HEK293 (cell line): ENCODE data around the gene VEGFB.
A peak's percentile ranks its signal among the peaks of the same experiment; 100 is the strongest.

Source experiments
- FEZF1 ChIP-seq: fragments of 450-650 bp; formaldehyde crosslinking; IDR thresholded peaks from 2 replicates; pipeline ENCODE4 v1.5.1; 2016; ENCODE audit warnings: missing biosample characterization, missing genetic modification characterization
- GLI2 ChIP-seq: fragments of 450-650 bp; formaldehyde crosslinking; IDR thresholded peaks from 2 replicates; pipeline ENCODE4; 2017; ENCODE audit warnings: missing biosample characterization, missing genetic modification characterization, low read depth, borderline replicate concordance
- GLIS2 ChIP-seq: fragments of 450-650 bp; formaldehyde crosslinking; IDR thresholded peaks from 2 replicates; pipeline ENCODE4 v1.5.1; 2016; ENCODE audit warnings: missing biosample characterization, missing genetic modification characterization
- KLF16 ChIP-seq: fragments of 450-650 bp; formaldehyde crosslinking; IDR thresholded peaks from 2 replicates; pipeline ENCODE4 v1.5.1; 2017; ENCODE audit warnings: missing biosample characterization, missing genetic modification characterization
- KLF8 ChIP-seq: fragments of 450-650 bp; formaldehyde crosslinking; IDR thresholded peaks from 2 replicates; pipeline ENCODE4 v1.5.1; 2016; ENCODE audit warnings: missing biosample characterization, missing genetic modification characterization
- SCRT2 ChIP-seq: fragments of 450-650 bp; formaldehyde crosslinking; IDR thresholded peaks from 2 replicates; pipeline ENCODE4 v1.5.1; 2016; ENCODE audit warnings: missing biosample characterization, missing genetic modification characterization
- WT1 ChIP-seq: fragments of 450-650 bp; formaldehyde crosslinking; IDR thresholded peaks from 2 replicates; pipeline ENCODE4 v1.5.1; 2016; ENCODE audit warnings: missing biosample characterization, missing genetic modification characterization
- ZFP37 ChIP-seq: fragments of 450-650 bp; formaldehyde crosslinking; IDR thresholded peaks from 2 replicates; pipeline ENCODE4 v1.5.1; 2016; ENCODE audit warnings: missing biosample characterization, missing genetic modification characterization
- ZNF114 ChIP-seq: fragments of 450-650 bp; formaldehyde crosslinking; IDR thresholded peaks from 2 replicates; pipeline ENCODE4 v1.5.0; 2017; ENCODE audit warnings: missing biosample characterization, missing genetic modification characterization
- ZNF133 ChIP-seq: fragments of 450-650 bp; formaldehyde crosslinking; IDR thresholded peaks from 2 replicates; pipeline ENCODE4 v1.5.1; 2016; ENCODE audit warnings: missing biosample characterization, missing genetic modification characterization
- ZNF138 ChIP-seq: fragments of 450-650 bp; formaldehyde crosslinking; IDR thresholded peaks from 2 replicates; pipeline ENCODE4 v1.5.1; 2016; ENCODE audit warnings: missing biosample characterization, missing genetic modification characterization, borderline replicate concordance
- ZNF146 ChIP-seq: fragments of 450-650 bp; formaldehyde crosslinking; IDR thresholded peaks from 2 replicates; pipeline ENCODE4 v1.5.1; 2016; ENCODE audit warnings: missing biosample characterization, missing genetic modification characterization
- ZNF2 ChIP-seq: fragments of 450-650 bp; formaldehyde crosslinking; IDR thresholded peaks from 2 replicates; pipeline ENCODE4 v1.5.1; 2016; ENCODE audit warnings: missing biosample characterization, missing genetic modification characterization
- ZNF23 ChIP-seq: fragments of 450-650 bp; formaldehyde crosslinking; IDR thresholded peaks from 2 replicates; pipeline ENCODE4 v1.5.1; 2016; ENCODE audit warnings: missing biosample characterization, missing genetic modification characterization, borderline replicate concordance
- ZNF266 ChIP-seq: fragments of 450-650 bp; formaldehyde crosslinking; IDR thresholded peaks from 2 replicates; pipeline ENCODE4 v1.5.1; 2016; ENCODE audit warnings: missing biosample characterization, missing genetic modification characterization, low read depth
- ZNF311 ChIP-seq: fragments of 450-650 bp; formaldehyde crosslinking; IDR thresholded peaks from 2 replicates; pipeline ENCODE4 v1.5.1; 2017; ENCODE audit warnings: missing biosample characterization, missing genetic modification characterization, borderline replicate concordance
- ZNF324 ChIP-seq: fragments of 450-650 bp; formaldehyde crosslinking; IDR thresholded peaks from 2 replicates; pipeline ENCODE4 v1.5.1; 2016; ENCODE audit warnings: missing biosample characterization, missing genetic modification characterization
- ZNF426 ChIP-seq: fragments of 450-650 bp; formaldehyde crosslinking; IDR thresholded peaks from 2 replicates; pipeline ENCODE4 v1.5.1; 2017; ENCODE audit warnings: missing biosample characterization, missing genetic modification characterization, mild to moderate bottlenecking, inconsistent platforms, moderate library complexity
- ZNF521 ChIP-seq: fragments of 450-650 bp; formaldehyde crosslinking; IDR thresholded peaks from 2 replicates; pipeline ENCODE4 v1.5.1; 2017; ENCODE audit warnings: missing biosample characterization, mild to moderate bottlenecking, missing genetic modification characterization
- ZNF529 ChIP-seq: fragments of 450-650 bp; formaldehyde crosslinking; IDR thresholded peaks from 2 replicates; pipeline ENCODE4 v1.5.1; 2017; ENCODE audit warnings: missing genetic modification characterization, missing biosample characterization; ENCODE audit not compliant: insufficient replicate concordance
- ZNF621 ChIP-seq: fragments of 450-650 bp; formaldehyde crosslinking; IDR thresholded peaks from 2 replicates; pipeline ENCODE4 v1.5.1; 2017; ENCODE audit warnings: missing biosample characterization, missing genetic modification characterization
- ZNF660 ChIP-seq: fragments of 450-650 bp; IDR thresholded peaks from 2 replicates; pipeline ENCODE4 v1.5.1; 2018; ENCODE audit warnings: missing biosample characterization, mild to moderate bottlenecking, missing genetic modification characterization
- ZNF664 ChIP-seq: fragments of 450-650 bp; formaldehyde crosslinking; IDR thresholded peaks from 2 replicates; pipeline ENCODE4 v1.5.1; 2016; ENCODE audit warnings: missing biosample characterization, missing genetic modification characterization
- ZNF747 ChIP-seq: fragments of 450-650 bp; formaldehyde crosslinking; IDR thresholded peaks from 2 replicates; pipeline ENCODE4 v1.5.1; 2016; ENCODE audit warnings: missing biosample characterization, missing genetic modification characterization
- TF ChIP-seq, protein P1 (sequence below): fragments of 450-650 bp; formaldehyde crosslinking; IDR thresholded peaks from 2 replicates; pipeline ENCODE4 v1.5.1; 2017; ENCODE audit warnings: missing biosample characterization, missing genetic modification characterization
- TF ChIP-seq, protein P2 (sequence below): sonication (generic); formaldehyde crosslinking; IDR thresholded peaks from 2 replicates; pipeline ENCODE4 v1.8.1; 2022; ENCODE audit warnings: mild to moderate bottlenecking, moderate library complexity, missing genetic modification reagents
- TF ChIP-seq, protein P3 (sequence below): fragments of 450-650 bp; formaldehyde crosslinking; IDR thresholded peaks from 2 replicates; pipeline ENCODE4 v1.5.1; 2016; ENCODE audit warnings: missing biosample characterization, missing genetic modification characterization, low read depth
- TF ChIP-seq, protein P4 (sequence below): fragments of 450-650 bp; formaldehyde crosslinking; conservative IDR thresholded peaks from 2 replicates; pipeline ENCODE4 v1.5.1; 2016; ENCODE audit warnings: low read depth, missing biosample characterization, missing genetic modification characterization
- TF ChIP-seq, protein P5 (sequence below): fragments of 450-650 bp; formaldehyde crosslinking; IDR thresholded peaks from 2 replicates; pipeline ENCODE4 v1.5.1; 2016; ENCODE audit warnings: missing biosample characterization, missing genetic modification characterization

The VEGFB gene

DNA sequence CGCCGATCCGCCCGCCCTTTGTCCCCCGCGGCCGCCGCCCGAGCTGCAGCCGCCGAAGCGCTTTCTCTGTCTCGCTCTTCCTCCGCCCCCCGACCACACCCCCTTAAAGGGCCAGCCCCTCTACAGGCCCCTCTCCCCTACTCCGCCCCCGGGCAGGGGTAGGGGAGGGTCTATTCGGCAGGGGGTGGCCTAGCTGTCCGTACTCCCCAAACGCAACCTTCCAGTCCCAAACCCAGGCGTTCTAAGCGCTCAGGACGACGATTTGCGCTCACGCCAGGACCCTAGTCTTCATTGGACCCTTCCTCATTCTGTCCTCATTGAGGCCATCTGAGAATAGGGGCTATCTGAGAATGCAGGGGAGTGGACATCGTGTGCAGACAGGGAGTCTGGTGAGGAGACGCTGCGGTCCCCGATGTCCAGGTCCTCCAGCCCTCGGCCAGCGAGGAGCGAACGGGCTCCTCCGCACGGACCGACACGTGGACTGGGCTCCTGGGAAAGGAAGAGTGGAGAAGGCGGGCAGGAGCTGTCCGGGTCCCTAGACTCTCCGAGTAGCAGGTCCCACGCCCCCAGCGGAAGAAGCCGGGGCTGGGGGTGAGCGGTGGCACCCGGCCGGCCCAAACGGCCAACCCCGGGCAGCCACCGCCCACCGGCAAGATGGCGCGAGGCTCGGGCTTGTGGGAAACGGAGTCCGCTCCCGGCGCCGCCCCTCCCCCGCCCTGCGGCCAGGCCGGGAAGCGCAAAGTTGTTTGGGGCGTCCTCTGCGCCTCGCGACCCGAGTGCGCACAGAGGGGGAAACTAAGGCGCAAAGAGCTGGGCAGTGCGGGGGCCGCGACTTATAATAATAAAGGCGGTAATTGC is 12.7 kb downstream of the VEGFB start, which contains the start of gene PPP1R14B (continued):
- TF ChIP-seq GLI2 (no peak), ZFP37 (tag by site-specific recombination) (no peak), ZNF529 (tag by site-specific recombination) (no peak), ZNF23 (tag by site-specific recombination) (no peak), ZNF660 (tag by site-specific recombination) (no peak; the same call in 1 of the 2 replicates), WT1 (tag by site-specific recombination) (peak; percentile 44; the same call in 1 of the 2 replicates), SCRT2 (no peak), ZNF426 (tag by site-specific recombination) (no peak), FEZF1 (tag by site-specific recombination) (no peak), ZNF324 (tag by site-specific recombination) (no peak), KLF16 (0 out of 2 replicates have a peak, but pooled peaks have one; percentile 14), ZNF747 (no peak), GLIS2 (tag by site-specific recombination) (peak; percentile 87), ZNF114 (tag by site-specific recombination) (no peak), ZNF2 (tag by site-specific recombination) (no peak), ZNF664 (tag by site-specific recombination) (no peak), ZNF311 (no peak), ZNF266 (tag by site-specific recombination) (no peak), ZNF621 (tag by site-specific recombination) (no peak), ZNF521 (tag by site-specific recombination) (no peak), KLF8 (tag by site-specific recombination) (peak; percentile 81), ZNF138 (no peak), ZNF133 (tag by site-specific recombination) (no peak), ZNF146 (tag by site-specific recombination) (no peak)
- TF ChIP-seq, protein P1, sequence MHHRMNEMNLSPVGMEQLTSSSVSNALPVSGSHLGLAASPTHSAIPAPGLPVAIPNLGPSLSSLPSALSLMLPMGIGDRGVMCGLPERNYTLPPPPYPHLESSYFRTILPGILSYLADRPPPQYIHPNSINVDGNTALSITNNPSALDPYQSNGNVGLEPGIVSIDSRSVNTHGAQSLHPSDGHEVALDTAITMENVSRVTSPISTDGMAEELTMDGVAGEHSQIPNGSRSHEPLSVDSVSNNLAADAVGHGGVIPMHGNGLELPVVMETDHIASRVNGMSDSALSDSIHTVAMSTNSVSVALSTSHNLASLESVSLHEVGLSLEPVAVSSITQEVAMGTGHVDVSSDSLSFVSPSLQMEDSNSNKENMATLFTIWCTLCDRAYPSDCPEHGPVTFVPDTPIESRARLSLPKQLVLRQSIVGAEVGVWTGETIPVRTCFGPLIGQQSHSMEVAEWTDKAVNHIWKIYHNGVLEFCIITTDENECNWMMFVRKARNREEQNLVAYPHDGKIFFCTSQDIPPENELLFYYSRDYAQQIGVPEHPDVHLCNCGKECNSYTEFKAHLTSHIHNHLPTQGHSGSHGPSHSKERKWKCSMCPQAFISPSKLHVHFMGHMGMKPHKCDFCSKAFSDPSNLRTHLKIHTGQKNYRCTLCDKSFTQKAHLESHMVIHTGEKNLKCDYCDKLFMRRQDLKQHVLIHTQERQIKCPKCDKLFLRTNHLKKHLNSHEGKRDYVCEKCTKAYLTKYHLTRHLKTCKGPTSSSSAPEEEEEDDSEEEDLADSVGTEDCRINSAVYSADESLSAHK: no peak
- TF ChIP-seq, protein P2, sequence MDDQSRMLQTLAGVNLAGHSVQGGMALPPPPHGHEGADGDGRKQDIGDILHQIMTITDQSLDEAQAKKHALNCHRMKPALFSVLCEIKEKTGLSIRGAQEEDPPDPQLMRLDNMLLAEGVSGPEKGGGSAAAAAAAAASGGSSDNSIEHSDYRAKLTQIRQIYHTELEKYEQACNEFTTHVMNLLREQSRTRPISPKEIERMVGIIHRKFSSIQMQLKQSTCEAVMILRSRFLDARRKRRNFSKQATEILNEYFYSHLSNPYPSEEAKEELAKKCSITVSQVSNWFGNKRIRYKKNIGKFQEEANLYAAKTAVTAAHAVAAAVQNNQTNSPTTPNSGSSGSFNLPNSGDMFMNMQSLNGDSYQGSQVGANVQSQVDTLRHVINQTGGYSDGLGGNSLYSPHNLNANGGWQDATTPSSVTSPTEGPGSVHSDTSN (CRISPR knock-in tag): no peak
- TF ChIP-seq, protein P3, sequence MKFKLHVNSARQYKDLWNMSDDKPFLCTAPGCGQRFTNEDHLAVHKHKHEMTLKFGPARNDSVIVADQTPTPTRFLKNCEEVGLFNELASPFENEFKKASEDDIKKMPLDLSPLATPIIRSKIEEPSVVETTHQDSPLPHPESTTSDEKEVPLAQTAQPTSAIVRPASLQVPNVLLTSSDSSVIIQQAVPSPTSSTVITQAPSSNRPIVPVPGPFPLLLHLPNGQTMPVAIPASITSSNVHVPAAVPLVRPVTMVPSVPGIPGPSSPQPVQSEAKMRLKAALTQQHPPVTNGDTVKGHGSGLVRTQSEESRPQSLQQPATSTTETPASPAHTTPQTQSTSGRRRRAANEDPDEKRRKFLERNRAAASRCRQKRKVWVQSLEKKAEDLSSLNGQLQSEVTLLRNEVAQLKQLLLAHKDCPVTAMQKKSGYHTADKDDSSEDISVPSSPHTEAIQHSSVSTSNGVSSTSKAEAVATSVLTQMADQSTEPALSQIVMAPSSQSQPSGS (tag by site-specific recombination): no peak
- TF ChIP-seq, protein P4, sequence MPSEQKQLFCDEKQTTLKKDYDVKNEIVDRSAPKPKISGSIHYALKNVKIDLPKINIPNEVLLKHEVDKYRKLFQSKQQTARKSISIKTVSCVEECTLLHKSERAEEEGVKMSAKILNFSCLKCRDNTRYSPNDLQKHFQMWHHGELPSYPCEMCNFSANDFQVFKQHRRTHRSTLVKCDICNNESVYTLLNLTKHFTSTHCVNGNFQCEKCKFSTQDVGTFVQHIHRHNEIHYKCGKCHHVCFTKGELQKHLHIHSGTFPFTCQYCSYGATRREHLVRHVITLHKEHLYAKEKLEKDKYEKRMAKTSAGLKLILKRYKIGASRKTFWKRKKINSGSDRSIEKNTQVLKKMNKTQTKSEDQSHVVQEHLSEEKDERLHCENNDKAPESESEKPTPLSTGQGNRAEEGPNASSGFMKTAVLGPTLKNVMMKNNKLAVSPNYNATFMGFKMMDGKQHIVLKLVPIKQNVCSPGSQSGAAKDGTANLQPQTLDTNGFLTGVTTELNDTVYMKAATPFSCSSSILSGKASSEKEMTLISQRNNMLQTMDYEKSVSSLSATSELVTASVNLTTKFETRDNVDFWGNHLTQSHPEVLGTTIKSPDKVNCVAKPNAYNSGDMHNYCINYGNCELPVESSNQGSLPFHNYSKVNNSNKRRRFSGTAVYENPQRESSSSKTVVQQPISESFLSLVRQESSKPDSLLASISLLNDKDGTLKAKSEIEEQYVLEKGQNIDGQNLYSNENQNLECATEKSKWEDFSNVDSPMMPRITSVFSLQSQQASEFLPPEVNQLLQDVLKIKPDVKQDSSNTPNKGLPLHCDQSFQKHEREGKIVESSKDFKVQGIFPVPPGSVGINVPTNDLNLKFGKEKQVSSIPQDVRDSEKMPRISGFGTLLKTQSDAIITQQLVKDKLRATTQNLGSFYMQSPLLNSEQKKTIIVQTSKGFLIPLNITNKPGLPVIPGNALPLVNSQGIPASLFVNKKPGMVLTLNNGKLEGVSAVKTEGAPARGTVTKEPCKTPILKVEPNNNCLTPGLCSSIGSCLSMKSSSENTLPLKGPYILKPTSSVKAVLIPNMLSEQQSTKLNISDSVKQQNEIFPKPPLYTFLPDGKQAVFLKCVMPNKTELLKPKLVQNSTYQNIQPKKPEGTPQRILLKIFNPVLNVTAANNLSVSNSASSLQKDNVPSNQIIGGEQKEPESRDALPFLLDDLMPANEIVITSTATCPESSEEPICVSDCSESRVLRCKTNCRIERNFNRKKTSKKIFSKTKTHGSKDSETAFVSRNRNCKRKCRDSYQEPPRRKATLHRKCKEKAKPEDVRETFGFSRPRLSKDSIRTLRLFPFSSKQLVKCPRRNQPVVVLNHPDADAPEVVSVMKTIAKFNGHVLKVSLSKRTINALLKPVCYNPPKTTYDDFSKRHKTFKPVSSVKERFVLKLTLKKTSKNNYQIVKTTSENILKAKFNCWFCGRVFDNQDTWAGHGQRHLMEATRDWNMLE: no peak
- TF ChIP-seq, protein P5, sequence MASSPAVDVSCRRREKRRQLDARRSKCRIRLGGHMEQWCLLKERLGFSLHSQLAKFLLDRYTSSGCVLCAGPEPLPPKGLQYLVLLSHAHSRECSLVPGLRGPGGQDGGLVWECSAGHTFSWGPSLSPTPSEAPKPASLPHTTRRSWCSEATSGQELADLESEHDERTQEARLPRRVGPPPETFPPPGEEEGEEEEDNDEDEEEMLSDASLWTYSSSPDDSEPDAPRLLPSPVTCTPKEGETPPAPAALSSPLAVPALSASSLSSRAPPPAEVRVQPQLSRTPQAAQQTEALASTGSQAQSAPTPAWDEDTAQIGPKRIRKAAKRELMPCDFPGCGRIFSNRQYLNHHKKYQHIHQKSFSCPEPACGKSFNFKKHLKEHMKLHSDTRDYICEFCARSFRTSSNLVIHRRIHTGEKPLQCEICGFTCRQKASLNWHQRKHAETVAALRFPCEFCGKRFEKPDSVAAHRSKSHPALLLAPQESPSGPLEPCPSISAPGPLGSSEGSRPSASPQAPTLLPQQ: peak; percentile 33
